ENCODE results near the gene UAP1L1.

UAP1L1 gene

GRCh38 chr9:137112564-137113384 is 35.5 kb downstream of the UAP1L1 start:
- Histone ChIP-seq H3K9me3 (ENCODE audit: insufficient read depth, low read length) (no peaks in the 10 kb centered on the region), H3K4me1 (ENCODE audit: insufficient read depth, insufficient read length) (peaks cover 11% of the 10 kb centered on the region), H3K9ac (ENCODE audit: insufficient read length, low read depth) (peak overlapping the region; percentile 17), H3K4me3 (ENCODE audit: insufficient read length, low read depth) (no peak overlapping the region), H3K36me3 (ENCODE audit: insufficient read depth, insufficient read length, low read length) (peaks cover 52% of the 10 kb centered on the region), H3K27me3 (ENCODE audit: insufficient read depth, insufficient read length) (peaks cover 26% of the 10 kb centered on the region)
- TF ChIP-seq ZNF274 (IDR thresholded peaks at IDR 0.05; ENCODE audit: low read depth, low read length) (no peak), YY1 (IDR thresholded peaks at IDR 0.05; ENCODE audit: insufficient read depth, insufficient read length) (no peak), SUZ12 (IDR thresholded peaks at IDR 0.05; ENCODE audit: extremely low read depth, insufficient read depth, insufficient read length) (no peak)
- DNase-seq (ENCODE audit: low read depth, low spot score), result no peak

- Histone ChIP-seq H3K27me3 (ENCODE audit: insufficient read depth, insufficient read length) (peaks cover 26% of the 10 kb centered on the region), H3K36me3 (ENCODE audit: insufficient read depth, insufficient read length, low read length) (peaks cover 44% of the 10 kb centered on the region), H3K9me3 (ENCODE audit: insufficient read depth, low read length) (no peaks in the 10 kb centered on the region), H3K9ac (ENCODE audit: insufficient read length, low read depth) (no peak overlapping the region), H3K4me1 (ENCODE audit: insufficient read depth, insufficient read length) (peaks cover 7% of the 10 kb centered on the region), H3K4me3 (ENCODE audit: insufficient read length, low read depth) (no peak overlapping the region)
- TF ChIP-seq ZNF274 (IDR thresholded peaks at IDR 0.05; ENCODE audit: low read depth, low read length) (no peak), YY1 (IDR thresholded peaks at IDR 0.05; ENCODE audit: insufficient read depth, insufficient read length) (no peak), SUZ12 (IDR thresholded peaks at IDR 0.05; ENCODE audit: extremely low read depth, insufficient read depth, insufficient read length) (no peak)
- DNase-seq (ENCODE audit: low read depth, low spot score), result no peak
Measured at GRCh38 chr9:137113385-137114159, 36.3 kb downstream of the UAP1L1 start.

GRCh38 chr9:137114220-137114612 is 36.9 kb downstream of the UAP1L1 start:
- peaks cover 7% of the 10 kb centered on the region for H3K4me1 ChIP-seq (ENCODE audit: insufficient read depth, insufficient read length)
- DNase-seq (ENCODE audit: low read depth, low spot score), result no peak
- TF ChIP-seq SUZ12 (IDR thresholded peaks at IDR 0.05; ENCODE audit: extremely low read depth, insufficient read depth, insufficient read length), result no peak
- no peak for TF ChIP-seq YY1 (IDR thresholded peaks at IDR 0.05; ENCODE audit: insufficient read depth, insufficient read length)
- TF ChIP-seq ZNF274 (IDR thresholded peaks at IDR 0.05; ENCODE audit: low read depth, low read length), result no peak

GRCh38 chr9:137114613-137115393 is 37.5 kb downstream of the UAP1L1 start, which contains the start of gene DPP7:
Gene DPP7 (minus strand): TSS chr9:137114733. CDS start chr9:137114713, 20 bp downstream.
- DNase-seq (ENCODE audit: low read depth, low spot score), result no peak
- Histone ChIP-seq H3K9ac (ENCODE audit: insufficient read length, low read depth) (peak within 1 kb of the TSS; percentile 64), H3K4me1 (ENCODE audit: insufficient read depth, insufficient read length) (peaks cover 7% of the 10 kb centered on the region), H3K9me3 (ENCODE audit: insufficient read depth, low read length) (no peaks in the 10 kb centered on the region), H3K36me3 (ENCODE audit: insufficient read depth, insufficient read length, low read length) (peaks cover 32% of the 10 kb centered on the region), H3K27me3 (ENCODE audit: insufficient read depth, insufficient read length) (peaks cover 26% of the 10 kb centered on the region), H3K4me3 (ENCODE audit: insufficient read length, low read depth) (peak within 1 kb of the TSS; percentile 34)
- no peak for TF ChIP-seq ZNF274 (IDR thresholded peaks at IDR 0.05; ENCODE audit: low read depth, low read length)
- TF ChIP-seq YY1 (IDR thresholded peaks at IDR 0.05; ENCODE audit: insufficient read depth, insufficient read length), result no peak
- no peak for TF ChIP-seq SUZ12 (IDR thresholded peaks at IDR 0.05; ENCODE audit: extremely low read depth, insufficient read depth, insufficient read length)

More at GRCh38 chr9:137114220-137114612, 36.9 kb downstream of the UAP1L1 start:
- peaks cover 26% of the 10 kb centered on the region for H3K27me3 ChIP-seq (ENCODE audit: insufficient read depth, insufficient read length)
- peak overlapping the region; percentile 34 for H3K4me3 ChIP-seq (ENCODE audit: insufficient read length, low read depth)
- peaks cover 38% of the 10 kb centered on the region for H3K36me3 ChIP-seq (ENCODE audit: insufficient read depth, insufficient read length, low read length)
- H3K9ac ChIP-seq (ENCODE audit: insufficient read length, low read depth), result peak overlapping the region; percentile 64
- H3K9me3 ChIP-seq (ENCODE audit: insufficient read depth, low read length), result no peaks in the 10 kb centered on the region

- peak overlapping the region; percentile 64 for H3K9ac ChIP-seq (ENCODE audit: insufficient read length, low read depth)
- TF ChIP-seq YY1 (IDR thresholded peaks at IDR 0.05; ENCODE audit: insufficient read depth, insufficient read length) (no peak), SUZ12 (IDR thresholded peaks at IDR 0.05; ENCODE audit: extremely low read depth, insufficient read depth, insufficient read length) (no peak), ZNF274 (IDR thresholded peaks at IDR 0.05; ENCODE audit: low read depth, low read length) (no peak)
- no peak overlapping the region for H3K4me3 ChIP-seq (ENCODE audit: insufficient read length, low read depth)
Measured at GRCh38 chr9:137115394-137116026, 38.2 kb downstream of the UAP1L1 start.

GRCh38 chr9:137116027-137116507 is 38.8 kb downstream of the UAP1L1 start:
- peaks cover 7% of the 10 kb centered on the region for H3K4me1 ChIP-seq (ENCODE audit: insufficient read depth, insufficient read length)
- peaks cover 26% of the 10 kb centered on the region for H3K27me3 ChIP-seq (ENCODE audit: insufficient read depth, insufficient read length)
- no peak overlapping the region for H3K9ac ChIP-seq (ENCODE audit: insufficient read length, low read depth)
- DNase-seq (ENCODE audit: low read depth, low spot score), result no peak
- no peak overlapping the region for H3K4me3 ChIP-seq (ENCODE audit: insufficient read length, low read depth)
- TF ChIP-seq YY1 (IDR thresholded peaks at IDR 0.05; ENCODE audit: insufficient read depth, insufficient read length) (no peak), SUZ12 (IDR thresholded peaks at IDR 0.05; ENCODE audit: extremely low read depth, insufficient read depth, insufficient read length) (no peak), ZNF274 (IDR thresholded peaks at IDR 0.05; ENCODE audit: low read depth, low read length) (no peak)
- peaks cover 21% of the 10 kb centered on the region for H3K36me3 ChIP-seq (ENCODE audit: insufficient read depth, insufficient read length, low read length)
- no peaks in the 10 kb centered on the region for H3K9me3 ChIP-seq (ENCODE audit: insufficient read depth, low read length)

More at GRCh38 chr9:137115394-137116026, 38.2 kb downstream of the UAP1L1 start:
- Histone ChIP-seq H3K36me3 (ENCODE audit: insufficient read depth, insufficient read length, low read length) (peaks cover 25% of the 10 kb centered on the region), H3K4me1 (ENCODE audit: insufficient read depth, insufficient read length) (peaks cover 7% of the 10 kb centered on the region), H3K27me3 (ENCODE audit: insufficient read depth, insufficient read length) (peaks cover 26% of the 10 kb centered on the region), H3K9me3 (ENCODE audit: insufficient read depth, low read length) (no peaks in the 10 kb centered on the region)
- no peak for DNase-seq (ENCODE audit: low read depth, low spot score)

All from NT2/D1 (cell line).